MCF 10A (cell line): ENCODE data around the gene VAMP3. TPM values are rescaled to one million over a fixed set of nuclear protein-coding genes. Genes with fewer than 3 reads are reported as not detected.
A peak's percentile ranks its signal among the peaks of the same experiment; 100 is the strongest.

Experiments used
- BruUV-seq: library from RNA; stranded (reverse); fragments of 400-500 nt; replicated peaks from 2 replicates; lab custom pipeline; 2021; lab: Mats Ljungman, UMichigan
- CTCF ChIA-PET: fragments of 300-600 bp; sonication (Branson Sonifier 250); formaldehyde crosslinking; extraction: SDS; loops from one replicate; lab custom pipeline; 2021; ENCODE audit warnings: antibody characterized with exemption, inconsistent platforms; lab: Yijun Ruan, JAX
- POLR2A ChIA-PET: fragments of 300-600, 350-650 bp; sonication (Branson Sonifier 250); formaldehyde crosslinking; extraction: SDS; loops from one replicate; lab custom pipeline; 2020; ENCODE audit warnings: antibody characterized with exemption, inconsistent platforms; lab: Yijun Ruan, JAX
- DNase-seq: peaks from one replicate; pipeline ENCODE4 v3.0.0-alpha.2; 2018; ENCODE audit not compliant: unreplicated experiment
- H3K27ac Mint-ChIP-seq: one replicate; pipeline ENCODE4 v1.8.0; 2022; ENCODE audit warnings: mild to moderate bottlenecking, low read depth, mixed read lengths; ENCODE audit not compliant: unreplicated experiment
- H3K27me3 Mint-ChIP-seq: one replicate; pipeline ENCODE4 v1.8.0; 2022; ENCODE audit warnings: mixed read lengths; ENCODE audit not compliant: insufficient read depth, unreplicated experiment
- H3K36me3 Mint-ChIP-seq: one replicate; pipeline ENCODE4 v1.8.0; 2022; ENCODE audit warnings: mild to moderate bottlenecking, moderate library complexity, mixed read lengths; ENCODE audit not compliant: insufficient read depth, unreplicated experiment
- H3K4me1 Mint-ChIP-seq: one replicate; pipeline ENCODE4 v1.8.0; 2022; ENCODE audit warnings: mixed read lengths; ENCODE audit not compliant: insufficient read depth, unreplicated experiment
- H3K4me3 Mint-ChIP-seq: one replicate; pipeline ENCODE4 v1.8.0; 2022; ENCODE audit warnings: mild to moderate bottlenecking, moderate library complexity, mixed read lengths; ENCODE audit not compliant: unreplicated experiment
- H3K9me3 Mint-ChIP-seq: one replicate; pipeline ENCODE4 v1.8.0; 2022; ENCODE audit warnings: mixed read lengths; ENCODE audit not compliant: unreplicated experiment
- CTCF ChIP-seq: fragments of 200-600 bp; IDR thresholded peaks from one replicate; pipeline ENCODE4 v1.8.0; 2022; ENCODE audit warnings: antibody characterized with exemption, mild to moderate bottlenecking; ENCODE audit not compliant: unreplicated experiment
- intact Hi-C: fragments of 100-400 bp; cut with micrococcal nuclease; formaldehyde crosslinking; loops from 2 replicates; pipeline ENCODE4 v1.14.1; 2022
- total RNA-seq: library from RNA; stranded (reverse); gene quantifications from 2 replicates; pipeline ENCODE4 v1.2.3, GENCODE V29; 2022

The VAMP3 gene
- total RNA-seq, 1 experiment from 2014 or later, result 58.6 TPM

GRCh38 chr1:7778133-7778628 lies 7.1 kb downstream of the VAMP3 start:
- intact Hi-C loops, result no loop called here
- H3K4me3 Mint-ChIP-seq, result no peak overlapping the region
- no peak overlapping the region for H3K27ac Mint-ChIP-seq
- H3K36me3 Mint-ChIP-seq, result peaks cover 59% of the 10 kb centered on the region
- H3K4me1 Mint-ChIP-seq, result peaks cover under 1% of the 10 kb centered on the region
- H3K9me3 Mint-ChIP-seq, result no peaks in the 10 kb centered on the region
- CTCF ChIA-PET, result interaction anchor here (1.4 kb wide), 1 partner anchor 25 kb away, joined by 5 read pairs; no protein-coding TSS in a partner anchor
- no peaks in the 10 kb centered on the region for H3K27me3 Mint-ChIP-seq
- TF ChIP-seq CTCF, result no peak
- no peak for DNase-seq
- no TSS peak for BruUV-seq
- POLR2A ChIA-PET, result interaction anchor here (1.1 kb wide), 1 partner anchor 11 kb away, joined by 3 read pairs; no protein-coding TSS in a partner anchor

GRCh38 chr1:7780976-7781375 lies 9.9 kb downstream of the VAMP3 start:
- H3K9me3 Mint-ChIP-seq, result no peaks in the 10 kb centered on the region
- H3K36me3 Mint-ChIP-seq, result peaks cover 43% of the 10 kb centered on the region
- H3K4me1 Mint-ChIP-seq, result no peaks in the 10 kb centered on the region
- ChIA-PET CTCF (interaction anchor here (0.6 to 1.4 kb wide), 2 partner anchors 28 to 111 kb away, joined by 3 to 6 read pairs; no protein-coding TSS in a partner anchor), POLR2A (interaction anchor here (0.6 to 1.4 kb wide), 2 partner anchors 9 to 1089 kb away, joined by 4 to 9 read pairs; partner anchors contain the start of gene VAMP3)
- no peak for DNase-seq
- BruUV-seq, result no TSS peak
- TF ChIP-seq CTCF, result no peak
- H3K27me3 Mint-ChIP-seq, result no peaks in the 10 kb centered on the region
- H3K4me3 Mint-ChIP-seq, result no peak overlapping the region
- no peak overlapping the region for H3K27ac Mint-ChIP-seq
- intact Hi-C loops, result no loop called here

- POLR2A ChIA-PET, result interaction anchor here (0.6 to 2.8 kb wide), 2 partner anchors 10 to 1089 kb away, joined by 4 to 12 read pairs; partner anchors contain the start of gene VAMP3
- BruUV-seq, result no TSS peak
- H3K4me3 Mint-ChIP-seq, result no peak overlapping the region
- H3K4me1 Mint-ChIP-seq, result no peaks in the 10 kb centered on the region
- H3K9me3 Mint-ChIP-seq, result no peaks in the 10 kb centered on the region
- no peak for DNase-seq
- intact Hi-C loops, result no loop called here
- no peak for TF ChIP-seq CTCF
- H3K27ac Mint-ChIP-seq, result no peak overlapping the region
- CTCF ChIA-PET, result interaction anchor here (0.6 to 1.4 kb wide), 2 partner anchors 28 to 112 kb away, joined by 3 to 6 read pairs; no protein-coding TSS in a partner anchor
- H3K36me3 Mint-ChIP-seq, result peaks cover 38% of the 10 kb centered on the region
- no peaks in the 10 kb centered on the region for H3K27me3 Mint-ChIP-seq
These were observed 10.4 kb downstream of the VAMP3 start for GRCh38 chr1:7781501-7781900.

GRCh38 chr1:7781923-7782495 lies 10.9 kb downstream of the VAMP3 start:
- no peaks in the 10 kb centered on the region for H3K4me1 Mint-ChIP-seq
- BruUV-seq, result no TSS peak
- peak overlapping the region; percentile 65 for H3K4me3 Mint-ChIP-seq
- H3K9me3 Mint-ChIP-seq, result no peaks in the 10 kb centered on the region
- intact Hi-C loops, result no loop called here
- H3K36me3 Mint-ChIP-seq, result peaks cover 34% of the 10 kb centered on the region
- no peak overlapping the region for H3K27ac Mint-ChIP-seq
- DNase-seq, result no peak
- POLR2A ChIA-PET, result interaction anchor here (0.6 to 2.8 kb wide), 2 partner anchors 10 to 1090 kb away, joined by 4 to 12 read pairs; partner anchors contain the start of gene VAMP3
- no peaks in the 10 kb centered on the region for H3K27me3 Mint-ChIP-seq
- TF ChIP-seq CTCF, result no peak
- CTCF ChIA-PET, result interaction anchor here (1.2 kb wide), 1 partner anchor 29 kb away, joined by 4 read pairs; no protein-coding TSS in a partner anchor
